ENCODE data around the gene GPR32.
"Not testable (repeated sequence)": the region's sequence is repeated elsewhere in the genome, so short reads cannot be mapped to it uniquely, and the experiment has no call there.

The GPR32 gene, protein sequence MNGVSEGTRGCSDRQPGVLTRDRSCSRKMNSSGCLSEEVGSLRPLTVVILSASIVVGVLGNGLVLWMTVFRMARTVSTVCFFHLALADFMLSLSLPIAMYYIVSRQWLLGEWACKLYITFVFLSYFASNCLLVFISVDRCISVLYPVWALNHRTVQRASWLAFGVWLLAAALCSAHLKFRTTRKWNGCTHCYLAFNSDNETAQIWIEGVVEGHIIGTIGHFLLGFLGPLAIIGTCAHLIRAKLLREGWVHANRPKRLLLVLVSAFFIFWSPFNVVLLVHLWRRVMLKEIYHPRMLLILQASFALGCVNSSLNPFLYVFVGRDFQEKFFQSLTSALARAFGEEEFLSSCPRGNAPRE

GRCh38 chr19:50770164-50770563, at the start of gene GPR32:
Gene GPR32, plus strand, starts transcription at chr19:50770464. Its CDS starts 137 bp downstream, at chr19:50770601.
- DNase-seq = not testable (repeated sequence)

DNA sequence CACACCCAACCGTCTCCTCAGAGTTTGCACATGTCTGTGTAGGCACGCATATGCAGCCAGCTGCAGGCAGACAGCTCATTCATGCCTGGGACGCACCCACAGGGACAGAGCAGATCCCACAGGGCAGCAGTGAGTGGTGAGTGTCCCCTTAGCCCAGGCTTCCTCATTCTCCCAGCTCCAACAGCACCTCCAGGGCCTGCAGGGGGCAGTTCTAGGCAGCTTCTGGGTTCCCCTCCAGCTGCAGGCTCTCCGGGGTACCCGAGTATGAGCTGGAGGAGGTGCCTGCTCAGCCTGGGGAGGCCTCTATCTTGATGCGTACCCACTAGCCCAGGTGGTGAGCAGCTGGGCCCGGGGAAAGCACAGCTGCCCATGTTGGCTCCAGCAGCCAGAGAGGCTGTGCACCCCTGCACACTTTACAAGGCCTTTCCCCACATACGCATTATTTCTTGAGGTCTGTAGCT, 49.3 kb upstream of the GPR32 start:
- DNase-seq = peak in 2 of 58 donors; percentile 16 to 30

GRCh38 chr19:50721441-50722137, 48.7 kb upstream of the GPR32 start:
- peak in 7 of 58 donors; percentile 15 to 38 (median 28) for DNase-seq

- DNase-seq = no peak
These were observed 47.9 kb upstream of the GPR32 start for GRCh38 chr19:50722201-50723013.

DNA sequence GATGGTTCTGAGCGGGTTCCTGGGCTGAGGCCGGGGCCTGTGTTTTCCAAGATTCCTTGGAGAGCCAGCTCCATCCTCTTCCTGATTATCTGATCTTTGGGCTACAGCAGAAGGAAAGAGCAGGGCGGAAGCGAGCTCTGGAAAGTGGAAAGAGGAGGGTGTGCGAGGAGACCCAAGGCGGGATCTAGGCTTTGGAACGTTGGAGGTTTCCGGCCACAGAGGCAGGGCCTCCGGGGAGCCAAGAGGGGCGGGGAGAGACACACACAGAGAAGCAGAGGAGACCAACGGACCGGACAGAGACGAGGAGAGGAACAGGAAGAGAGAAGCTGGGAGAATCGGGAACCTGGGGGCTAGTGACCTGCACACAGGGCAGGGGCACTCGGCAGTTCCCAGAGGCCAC, 47.2 kb upstream of the GPR32 start, which contains the start of gene CLEC11A:
CLEC11A (plus strand) TSS at position 296 of the 400 bp plus-strand sequence. CDS start 162 bp downstream, outside the sequence.
- no peak for DNase-seq

- DNase-seq = peak in 2 of 58 donors; percentile 34 to 69
These were observed 46.3 kb upstream of the GPR32 start for GRCh38 chr19:50723735-50724521.

- DNase-seq = peak; percentile 45 to 100 (median 99)
These were observed 45.6 kb upstream of the GPR32 start for GRCh38 chr19:50724522-50725217.

- peak in 1 of 58 donors; percentile 66 for DNase-seq
These were observed 44.9 kb upstream of the GPR32 start for GRCh38 chr19:50725218-50725910.

DNA sequence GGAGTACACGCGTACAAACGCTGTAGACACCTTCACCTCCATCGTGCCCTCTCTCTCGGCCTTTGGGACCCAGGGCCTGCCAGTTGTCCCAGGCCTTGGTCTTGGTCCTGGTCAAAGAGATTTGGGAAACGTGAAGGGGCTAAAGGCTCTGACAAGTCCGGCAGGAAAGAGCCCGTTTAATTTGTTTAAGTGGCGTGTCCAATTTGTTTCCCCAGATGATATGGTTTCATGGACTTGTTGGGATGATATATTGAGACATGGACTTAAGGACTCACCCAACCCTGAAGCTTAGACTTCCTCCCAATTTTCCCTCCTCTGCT, 44.4 kb upstream of the GPR32 start:
- DNase-seq = no peak

DNA sequence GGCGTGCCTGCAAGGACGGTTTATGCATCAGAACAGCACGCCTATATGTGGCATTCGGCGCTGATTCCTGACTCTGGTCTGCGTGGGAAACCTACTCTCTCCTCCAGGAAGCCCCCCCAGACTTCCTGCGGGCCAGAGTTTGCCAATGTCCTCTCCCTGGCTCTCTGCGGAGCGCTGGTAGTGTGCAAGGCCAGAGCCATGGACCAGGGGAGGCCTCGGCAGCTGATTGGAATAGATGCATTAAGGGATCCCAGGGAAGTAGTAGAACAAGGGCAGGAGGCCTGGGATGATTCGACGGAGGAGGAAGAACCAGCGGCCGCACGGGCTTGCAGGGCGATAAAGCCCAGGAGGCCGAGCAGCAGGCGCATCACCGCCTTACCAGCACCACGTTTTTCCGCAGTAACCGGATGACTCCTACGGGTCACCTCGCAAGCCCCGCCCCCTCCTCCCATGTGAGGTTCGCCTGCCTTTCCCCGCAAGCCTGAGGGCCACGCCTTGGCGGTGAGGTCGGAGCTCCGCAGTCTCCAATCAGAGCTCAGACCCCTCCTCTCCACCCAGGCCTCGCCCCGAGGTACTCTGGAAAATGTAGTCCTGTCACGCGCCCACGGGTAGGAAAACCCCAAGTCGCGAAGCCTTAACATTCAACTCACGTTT, 42.1 kb upstream of the GPR32 start:
- DNase-seq = peak in 53 of 58 donors; percentile 22 to 83 (median 63)

GRCh38 chr19:50729894-50730293, 40.4 kb upstream of the GPR32 start:
- DNase-seq = no peak

GRCh38 chr19:50735869-50736268, 34.4 kb upstream of the GPR32 start:
- DNase-seq = no peak

- DNase-seq = no peak
These were observed 33.9 kb upstream of the GPR32 start for GRCh38 chr19:50736338-50736737.

- no peak for DNase-seq
These were observed 30.9 kb upstream of the GPR32 start for GRCh38 chr19:50739132-50739913.

DNA sequence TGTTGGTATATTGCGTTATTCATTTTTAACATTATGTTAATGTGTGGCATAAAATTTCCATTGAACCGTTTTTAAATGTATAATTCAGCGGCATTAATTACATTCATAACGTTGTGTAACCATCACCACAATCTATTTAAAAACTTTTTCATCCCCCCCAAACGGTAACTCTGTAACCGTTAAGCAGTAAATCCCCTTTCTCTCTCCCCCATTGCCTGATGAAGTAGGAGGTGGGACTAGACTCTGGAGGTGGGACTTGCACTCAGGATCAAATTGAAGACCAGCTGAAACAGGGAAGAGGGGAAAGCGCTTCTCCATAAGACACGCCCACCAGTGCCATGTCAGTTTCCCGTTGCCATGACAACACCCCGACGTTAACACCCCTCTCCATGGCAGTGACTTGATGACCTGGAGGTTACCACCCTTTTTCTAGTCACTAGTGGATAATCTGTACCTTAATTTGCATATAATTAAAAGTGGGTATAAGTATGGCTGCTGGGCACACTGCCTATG, 30.3 kb upstream of the GPR32 start:
- no peak for DNase-seq

DNA sequence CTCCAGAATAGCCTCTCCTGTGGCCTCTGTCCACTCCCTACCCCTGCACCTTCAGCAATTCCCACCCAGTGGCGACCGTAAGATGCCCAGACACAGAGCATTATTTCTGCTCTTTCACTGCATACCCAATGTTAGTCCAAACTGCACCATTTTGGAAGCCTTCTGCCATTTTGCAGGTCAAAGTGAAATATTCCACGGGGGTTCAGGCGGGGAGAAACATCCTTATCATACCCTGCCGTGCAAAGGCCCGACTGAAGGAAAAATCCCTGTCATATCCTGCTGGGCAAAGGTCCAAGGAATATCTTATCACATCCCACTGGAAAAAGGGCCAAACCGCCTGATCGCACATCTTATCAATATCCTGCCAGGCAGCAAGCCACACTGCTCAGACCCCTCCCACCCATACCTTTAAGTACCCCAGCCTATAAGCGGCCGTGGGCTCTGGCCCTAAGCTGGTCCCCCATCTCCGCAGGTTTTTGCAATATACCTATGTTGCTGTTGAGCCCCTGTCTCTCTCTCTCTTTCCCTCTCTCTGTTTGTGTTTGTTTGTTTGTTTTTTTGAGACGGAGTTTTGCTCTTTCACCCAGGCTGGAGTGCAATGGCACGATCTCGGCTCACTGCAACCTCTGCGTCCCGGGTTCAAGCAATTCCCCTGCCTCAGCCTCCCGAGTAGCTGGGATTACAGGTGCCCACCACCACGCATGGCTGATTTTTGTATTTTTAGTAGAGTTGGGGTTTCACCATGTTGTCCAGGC, 28.9 kb upstream of the GPR32 start:
- DNase-seq = no peak

DNA sequence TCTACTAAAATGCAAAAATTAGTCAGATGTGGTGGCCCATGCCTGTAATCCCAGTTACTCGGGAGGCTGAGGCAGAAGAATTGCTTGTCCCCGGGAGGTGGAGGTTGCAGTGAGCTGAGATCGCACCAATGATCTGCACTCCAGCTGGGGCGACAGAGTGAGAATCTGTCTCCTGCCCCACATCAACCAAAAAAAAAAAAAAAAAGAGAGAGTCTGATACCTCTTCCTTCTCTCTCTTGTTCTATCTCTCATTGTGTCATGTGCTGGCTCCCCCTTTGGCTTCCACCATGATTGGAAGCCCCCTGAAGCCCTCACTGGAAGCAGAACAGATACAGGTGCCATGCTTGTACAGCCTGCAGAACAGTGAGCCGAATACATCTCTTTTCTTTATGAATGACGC, 26.7 kb upstream of the GPR32 start:
- no peak for DNase-seq

All from anterior cingulate cortex (tissue), 58 donors.